ENCODE measurements around the gene ABI3BP.

GRCh38 chr3:100815583-100815982 lies 177.6 kb downstream of the ABI3BP start:
- TF ChIP-seq CTCF (conservative IDR thresholded peaks at IDR 0.05; ENCODE audit: low read length) (no peak), EZH2phosphoT487 (IDR thresholded peaks at IDR 0.05; ENCODE audit: borderline replicate concordance) (no peak)

Data from Loucy (cell line).